ENCODE measurements around the gene LRCH4. TPM values are rescaled to one million over a fixed set of nuclear protein-coding genes. Genes with fewer than 3 reads are reported as not detected.

LRCH4 gene
- total RNA-seq = 42.0 to 45.8 TPM (median 43.9 TPM) in 3 replicates
- long read RNA-seq, transcript LRCH4-201 (18 exons, 2,552 nt) = major isoform, 41 of 73 reads
- long read RNA-seq, partial matches to known transcripts = 1 of 73 reads
- long read RNA-seq, other reads (novel, unspliced or antisense) = 31 of 73 reads

GRCh38 chr7:100585511-100586265 is at the start of gene LRCH4:
Gene LRCH4, minus strand, starts transcription at chr7:100586129. Its CDS starts 29 bp downstream, at chr7:100586100.
- peaks cover 39% of the 10 kb centered on the region for H3K4me1 Mint-ChIP-seq (ENCODE audit: low read depth)
- peak within 1 kb of the TSS; percentile 85 for H3K4me3 Mint-ChIP-seq (ENCODE audit: unreplicated experiment)
- H3K36me3 Mint-ChIP-seq (ENCODE audit: low read depth) = no peaks in the 10 kb centered on the region
- H3K27me3 Mint-ChIP-seq (ENCODE audit: low read depth) = no peaks in the 10 kb centered on the region
- TF ChIP-seq CTCF (IDR thresholded peaks at IDR 0.05) = peak; percentile 7
- peak; percentile 92 for DNase-seq (ENCODE audit: low spot score)
- H3K9me3 Mint-ChIP-seq (ENCODE audit: low read depth) = no peaks in the 10 kb centered on the region
- peak within 1 kb of the TSS; percentile 92 for H3K27ac Mint-ChIP-seq (ENCODE audit: unreplicated experiment)

- H3K4me1 Mint-ChIP-seq (ENCODE audit: low read depth) = peaks cover 3% of the 10 kb centered on the region
- H3K27me3 Mint-ChIP-seq (ENCODE audit: low read depth) = peaks cover 9% of the 10 kb centered on the region
- no peaks in the 10 kb centered on the region for H3K9me3 Mint-ChIP-seq (ENCODE audit: low read depth)
- H3K27ac Mint-ChIP-seq (ENCODE audit: unreplicated experiment) = peak overlapping the region; percentile 63
- H3K4me3 Mint-ChIP-seq (ENCODE audit: unreplicated experiment) = peak overlapping the region; percentile 80
- H3K36me3 Mint-ChIP-seq (ENCODE audit: low read depth) = no peaks in the 10 kb centered on the region
- DNase-seq (ENCODE audit: low spot score) = no peak
- peak; percentile 63 for TF ChIP-seq CTCF (IDR thresholded peaks at IDR 0.05)
Observed at GRCh38 chr7:100632951-100633717, 47.2 kb upstream of the LRCH4 start.

- no peak for DNase-seq (ENCODE audit: low spot score)
- peaks cover 7% of the 10 kb centered on the region for H3K27me3 Mint-ChIP-seq (ENCODE audit: low read depth)
- no peak overlapping the region for H3K4me3 Mint-ChIP-seq (ENCODE audit: unreplicated experiment)
- TF ChIP-seq CTCF (IDR thresholded peaks at IDR 0.05) = no peak
- H3K36me3 Mint-ChIP-seq (ENCODE audit: low read depth) = no peaks in the 10 kb centered on the region
- H3K9me3 Mint-ChIP-seq (ENCODE audit: low read depth) = no peaks in the 10 kb centered on the region
- H3K27ac Mint-ChIP-seq (ENCODE audit: unreplicated experiment) = no peak overlapping the region
- peaks cover 10% of the 10 kb centered on the region for H3K4me1 Mint-ChIP-seq (ENCODE audit: low read depth)
Observed at GRCh38 chr7:100630066-100630465, 44.1 kb upstream of the LRCH4 start.

GRCh38 chr7:100629117-100629716 is 43.3 kb upstream of the LRCH4 start:
- Mint-ChIP-seq H3K4me3 (ENCODE audit: unreplicated experiment) (no peak overlapping the region), H3K27ac (ENCODE audit: unreplicated experiment) (no peak overlapping the region), H3K4me1 (ENCODE audit: low read depth) (peaks cover 10% of the 10 kb centered on the region), H3K36me3 (ENCODE audit: low read depth) (no peaks in the 10 kb centered on the region), H3K27me3 (ENCODE audit: low read depth) (peaks cover 4% of the 10 kb centered on the region), H3K9me3 (ENCODE audit: low read depth) (no peaks in the 10 kb centered on the region)
- TF ChIP-seq CTCF (IDR thresholded peaks at IDR 0.05) = peak; percentile 60
- no peak for DNase-seq (ENCODE audit: low spot score)

GRCh38 chr7:100627238-100627549 is 41.3 kb upstream of the LRCH4 start:
- no peak overlapping the region for H3K27ac Mint-ChIP-seq (ENCODE audit: unreplicated experiment)
- no peak for DNase-seq (ENCODE audit: low spot score)
- peaks cover 7% of the 10 kb centered on the region for H3K4me1 Mint-ChIP-seq (ENCODE audit: low read depth)
- no peaks in the 10 kb centered on the region for H3K36me3 Mint-ChIP-seq (ENCODE audit: low read depth)
- no peaks in the 10 kb centered on the region for H3K9me3 Mint-ChIP-seq (ENCODE audit: low read depth)
- H3K4me3 Mint-ChIP-seq (ENCODE audit: unreplicated experiment) = no peak overlapping the region
- H3K27me3 Mint-ChIP-seq (ENCODE audit: low read depth) = no peaks in the 10 kb centered on the region
- no peak for TF ChIP-seq CTCF (IDR thresholded peaks at IDR 0.05)
